ENCODE measurements around the gene ZNF791. TPM values are rescaled to one million over a fixed set of nuclear protein-coding genes. Genes with fewer than 3 reads are reported as not detected.

ZNF791 gene
- total and polyA plus RNA-seq, 2 donors from 2014 or later, result 6.5 to 34.7 TPM

DNA sequence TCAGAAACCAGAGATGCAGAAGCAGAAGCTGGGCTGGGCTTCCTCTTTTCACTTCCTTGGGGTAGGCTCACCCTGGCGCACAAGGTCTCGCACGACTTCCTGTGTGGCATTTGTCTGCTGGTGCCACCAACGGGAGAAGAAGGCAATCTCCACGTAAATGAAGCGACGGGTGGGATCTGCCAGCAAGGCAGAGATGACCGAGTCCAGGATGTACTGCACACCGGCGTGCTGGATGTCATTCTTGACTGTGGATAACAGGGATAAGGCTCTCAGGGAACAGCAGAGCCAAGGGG is 54.5 kb downstream of the ZNF791 start:
- Histone ChIP-seq H3K9me3 (ENCODE audit: control insufficient read depth in 2 of 3, insufficient read depth in 1 of 3, low read length in 3 of 3) (no peaks in the 10 kb centered on the region), H3K27me3 (ENCODE audit: control insufficient read depth, insufficient read depth, low read length) (no peaks in the 10 kb centered on the region), H3K4me1 (ENCODE audit: control insufficient read depth in 2 of 3, insufficient read depth in 2 of 3, low read depth in 1 of 3, low read length in 3 of 3) (peaks cover 0 to 23% (median 18%) of the 10 kb centered on the region in 3 donors), H3K4me3 (ENCODE audit: low read length in 3 of 3) (peak overlapping the region in 1 of 3 donors; percentile 77), H3K9ac (ENCODE audit: low read length in 3 of 3) (no peak overlapping the region), H3K27ac (ENCODE audit: low read depth in 2 of 2, low read length in 2 of 2) (no peak overlapping the region), H3K36me3 (ENCODE audit: control insufficient read depth in 2 of 3, insufficient read depth in 3 of 3, low read length in 3 of 3) (peaks cover 3% of the 10 kb centered on the region in 3 donors)
- FAIRE-seq (no peak), DNase-seq (no peak)
- TF ChIP-seq, protein P1, sequence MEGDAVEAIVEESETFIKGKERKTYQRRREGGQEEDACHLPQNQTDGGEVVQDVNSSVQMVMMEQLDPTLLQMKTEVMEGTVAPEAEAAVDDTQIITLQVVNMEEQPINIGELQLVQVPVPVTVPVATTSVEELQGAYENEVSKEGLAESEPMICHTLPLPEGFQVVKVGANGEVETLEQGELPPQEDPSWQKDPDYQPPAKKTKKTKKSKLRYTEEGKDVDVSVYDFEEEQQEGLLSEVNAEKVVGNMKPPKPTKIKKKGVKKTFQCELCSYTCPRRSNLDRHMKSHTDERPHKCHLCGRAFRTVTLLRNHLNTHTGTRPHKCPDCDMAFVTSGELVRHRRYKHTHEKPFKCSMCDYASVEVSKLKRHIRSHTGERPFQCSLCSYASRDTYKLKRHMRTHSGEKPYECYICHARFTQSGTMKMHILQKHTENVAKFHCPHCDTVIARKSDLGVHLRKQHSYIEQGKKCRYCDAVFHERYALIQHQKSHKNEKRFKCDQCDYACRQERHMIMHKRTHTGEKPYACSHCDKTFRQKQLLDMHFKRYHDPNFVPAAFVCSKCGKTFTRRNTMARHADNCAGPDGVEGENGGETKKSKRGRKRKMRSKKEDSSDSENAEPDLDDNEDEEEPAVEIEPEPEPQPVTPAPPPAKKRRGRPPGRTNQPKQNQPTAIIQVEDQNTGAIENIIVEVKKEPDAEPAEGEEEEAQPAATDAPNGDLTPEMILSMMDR (IDR thresholded peaks at IDR 0.05; ENCODE audit: borderline replicate concordance, extremely low read depth, insufficient read depth), result no peak
- intact Hi-C loops (cut with DNase I), result no loop called here

GRCh38 chr19:12665671-12666264 is 55.0 kb downstream of the ZNF791 start:
- Histone ChIP-seq H3K9me3 (ENCODE audit: control insufficient read depth in 2 of 3, insufficient read depth in 1 of 3, low read length in 3 of 3) (no peaks in the 10 kb centered on the region), H3K27ac (ENCODE audit: low read depth in 2 of 2, low read length in 2 of 2) (no peak overlapping the region), H3K9ac (ENCODE audit: low read length in 3 of 3) (peak overlapping the region; percentile 61 to 81 (median 71)), H3K36me3 (ENCODE audit: control insufficient read depth in 2 of 3, insufficient read depth in 3 of 3, low read length in 3 of 3) (peaks cover 3% of the 10 kb centered on the region in 3 donors), H3K4me1 (ENCODE audit: control insufficient read depth in 2 of 3, insufficient read depth in 2 of 3, low read depth in 1 of 3, low read length in 3 of 3) (peaks cover 0 to 28% (median 18%) of the 10 kb centered on the region in 3 donors), H3K27me3 (ENCODE audit: control insufficient read depth, insufficient read depth, low read length) (no peaks in the 10 kb centered on the region), H3K4me3 (ENCODE audit: low read length in 3 of 3) (peak overlapping the region; percentile 77 to 90 (median 89))
- FAIRE-seq (no peak), DNase-seq (no peak)
- intact Hi-C loops (cut with DNase I), result no loop called here
- TF ChIP-seq, protein P1 (IDR thresholded peaks at IDR 0.05; ENCODE audit: borderline replicate concordance, extremely low read depth, insufficient read depth), result no peak

DNA sequence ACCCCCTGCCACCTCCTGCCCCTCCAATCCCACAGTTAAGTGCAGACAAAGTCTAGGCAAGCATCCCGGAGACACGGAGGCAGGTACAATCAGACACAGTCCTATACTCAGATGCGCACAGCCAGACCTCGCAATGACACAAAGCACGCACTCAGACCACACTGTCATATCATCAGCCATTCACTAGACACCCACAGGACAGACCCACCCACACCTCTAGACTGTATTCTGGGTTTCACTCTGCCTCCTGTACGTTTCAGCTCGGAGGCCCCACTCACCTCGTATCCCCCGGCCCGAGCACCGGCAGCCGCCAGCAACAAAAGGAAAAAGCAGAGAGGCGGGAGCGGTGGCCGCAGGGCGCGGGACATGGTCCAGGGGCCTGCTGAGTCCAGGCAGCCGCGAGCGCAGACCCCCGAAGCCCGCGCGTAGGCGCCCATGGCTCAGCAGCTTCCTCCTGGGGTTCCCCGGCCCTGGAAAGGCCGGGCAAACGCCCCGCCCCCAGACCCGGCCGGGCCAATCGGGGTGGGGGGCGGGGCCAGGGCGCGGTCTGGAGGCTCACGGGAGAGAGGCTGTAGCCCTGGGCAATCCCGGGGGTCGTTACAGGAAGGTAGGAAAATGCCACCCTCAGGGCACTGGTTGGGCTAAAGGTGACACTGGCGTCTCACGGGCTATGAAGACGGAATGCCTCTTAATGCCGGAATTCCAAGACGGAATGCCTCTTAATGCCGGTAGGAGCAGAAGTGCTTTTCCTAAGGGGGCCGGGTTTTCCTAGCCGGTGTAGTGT is 55.7 kb downstream of the ZNF791 start, which contains the start of the genes MAN2B1 and WDR83:
Gene MAN2B1, minus strand, starts transcription at position 478 of the 784 bp plus-strand sequence. Its CDS starts 41 bp downstream, at position 437.
Gene WDR83, plus strand, starts transcription at position 543 of the 784 bp plus-strand sequence. CDS start 2,984 bp downstream, outside the sequence.
- Histone ChIP-seq H3K9ac (ENCODE audit: low read length in 3 of 3) (peak within 1 kb of the TSS; percentile 61 to 81 (median 71)), H3K4me3 (ENCODE audit: low read length in 3 of 3) (peak within 1 kb of the TSS; percentile 77 to 90 (median 89)), H3K36me3 (ENCODE audit: control insufficient read depth in 2 of 3, insufficient read depth in 3 of 3, low read length in 3 of 3) (peaks cover under 1 to 3% (median 3%) of the 10 kb centered on the region in 3 donors), H3K4me1 (ENCODE audit: control insufficient read depth in 2 of 3, insufficient read depth in 2 of 3, low read depth in 1 of 3, low read length in 3 of 3) (peaks cover 0 to 29% (median 18%) of the 10 kb centered on the region in 3 donors), H3K27ac (ENCODE audit: low read depth in 2 of 2, low read length in 2 of 2) (peak within 1 kb of the TSS in 1 of 2 donors; percentile 59), H3K27me3 (ENCODE audit: control insufficient read depth, insufficient read depth, low read length) (no peaks in the 10 kb centered on the region), H3K9me3 (ENCODE audit: control insufficient read depth in 2 of 3, insufficient read depth in 1 of 3, low read length in 3 of 3) (no peaks in the 10 kb centered on the region)
- DNase-seq (peak; percentile 83 to 94 (median 89)), FAIRE-seq (no peak)
- intact Hi-C loops (cut with DNase I), result no loop called here
- TF ChIP-seq, protein P1 (IDR thresholded peaks at IDR 0.05; ENCODE audit: borderline replicate concordance, extremely low read depth, insufficient read depth), result no peak

Measured in kidney (tissue), 14 donors.